OCI-LY3 (cell line): ENCODE results near the gene CCDC34.

ENCODE experiments used
- H2AFZ ChIP-seq: fragments of 200-600, 300-600 bp; shearing (Covaris generic); 2 replicates; pipeline ENCODE4 v1.6.0; 2014; ENCODE audit warnings: antibody characterized with exemption, low read depth, low read length
- H3K27ac ChIP-seq: fragments of 200-600, 300-600 bp; sonication (generic); 2 replicates; pipeline ENCODE4 v1.5.1; 2014; ENCODE audit warnings: mild to moderate bottlenecking, low read length, moderate library complexity, mixed read lengths
- H3K27me3 ChIP-seq: fragments of 200-600, 300-600 bp; sonication (generic); 2 replicates; pipeline ENCODE4 v1.6.1; 2014; ENCODE audit warnings: low read depth, low read length, mixed read lengths
- H3K36me3 ChIP-seq: fragments of 200-600, 300-600 bp; sonication (generic); replicated peaks from 2 replicates; pipeline ENCODE3; 2014; ENCODE audit warnings: low read depth, low read length, mixed read lengths
- H3K4me1 ChIP-seq: fragments of 300-600, 200-600 bp; sonication (generic); 2 replicates; pipeline ENCODE4 v1.6.1; 2014; ENCODE audit warnings: low read length, mixed read lengths
- H3K4me2 ChIP-seq: fragments of 200-600, 300-600 bp; sonication (generic); 2 replicates; pipeline ENCODE4 v1.6.1; 2014; ENCODE audit warnings: low read length, mixed read lengths
- H3K4me3 ChIP-seq: fragments of 300-600, 200-600 bp; sonication (generic); 2 replicates; pipeline ENCODE4 v1.5.1; 2014; ENCODE audit warnings: antibody characterized with exemption, mild to moderate bottlenecking, low read length, moderate library complexity
- H3K79me2 ChIP-seq: fragments of 300-600, 200-600 bp; shearing (Covaris generic); 2 replicates; pipeline ENCODE4 v1.6.1; 2014; ENCODE audit warnings: mild to moderate bottlenecking, low read length, mixed read lengths
- H3K9ac ChIP-seq: fragments of 300-600, 200-600 bp; shearing (Covaris generic); 2 replicates; pipeline ENCODE4 v1.6.0; 2014; ENCODE audit warnings: mild to moderate bottlenecking, low read length, moderate library complexity
- H3K9me3 ChIP-seq: fragments of 200-600, 300-600 bp; shearing (Covaris generic); 2 replicates; pipeline ENCODE4 v1.6.1; 2014; ENCODE audit warnings: low read length, mixed read lengths; ENCODE audit not compliant: insufficient read depth
- H4K20me1 ChIP-seq: fragments of 200-600, 300-600 bp; sonication (generic); 2 replicates; pipeline ENCODE4 v1.6.1; 2016; ENCODE audit warnings: low read length, mixed read lengths; ENCODE audit not compliant: insufficient read depth
- EZH2phosphoT487 ChIP-seq: fragments of 200-600 bp; shearing (Covaris generic); IDR thresholded peaks from 2 replicates; pipeline ENCODE4 v1.6.1; 2018; ENCODE audit warnings: antibody characterized with exemption, mixed run types, low read depth
- TF ChIP-seq, protein P1 (sequence below): fragments of 200-600, 300-600 bp; sonication (generic); IDR thresholded peaks from 2 replicates; pipeline ENCODE4 v1.5.1; 2014; ENCODE audit warnings: antibody characterized with exemption, low read length, low read depth

CCDC34 gene

DNA sequence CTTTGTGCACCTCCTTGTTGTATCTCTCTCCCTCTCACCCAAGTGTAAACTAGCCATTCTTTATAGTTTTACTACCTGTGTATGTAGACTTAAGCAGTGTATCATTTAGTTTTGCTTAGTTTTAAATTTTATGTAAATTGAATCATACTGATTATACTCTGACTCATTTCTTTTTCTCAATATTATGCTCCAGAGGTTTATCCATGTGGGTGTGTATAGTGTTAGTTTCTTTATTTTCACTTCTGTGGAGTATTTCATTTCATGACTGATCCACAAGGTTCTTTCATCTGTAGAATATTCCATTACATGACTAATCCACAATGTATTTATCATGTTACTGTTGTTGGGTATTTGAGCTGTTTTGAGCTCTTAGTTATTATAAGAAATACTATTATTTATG lies 62.0 kb downstream of the CCDC34 start:
- H3K79me2 ChIP-seq, result no peaks in the 10 kb centered on the region
- no peak overlapping the region for H3K4me2 ChIP-seq
- H4K20me1 ChIP-seq, result no peaks in the 10 kb centered on the region
- H3K27ac ChIP-seq, result no peak overlapping the region
- TF ChIP-seq EZH2phosphoT487, result no peak
- TF ChIP-seq, protein P1, sequence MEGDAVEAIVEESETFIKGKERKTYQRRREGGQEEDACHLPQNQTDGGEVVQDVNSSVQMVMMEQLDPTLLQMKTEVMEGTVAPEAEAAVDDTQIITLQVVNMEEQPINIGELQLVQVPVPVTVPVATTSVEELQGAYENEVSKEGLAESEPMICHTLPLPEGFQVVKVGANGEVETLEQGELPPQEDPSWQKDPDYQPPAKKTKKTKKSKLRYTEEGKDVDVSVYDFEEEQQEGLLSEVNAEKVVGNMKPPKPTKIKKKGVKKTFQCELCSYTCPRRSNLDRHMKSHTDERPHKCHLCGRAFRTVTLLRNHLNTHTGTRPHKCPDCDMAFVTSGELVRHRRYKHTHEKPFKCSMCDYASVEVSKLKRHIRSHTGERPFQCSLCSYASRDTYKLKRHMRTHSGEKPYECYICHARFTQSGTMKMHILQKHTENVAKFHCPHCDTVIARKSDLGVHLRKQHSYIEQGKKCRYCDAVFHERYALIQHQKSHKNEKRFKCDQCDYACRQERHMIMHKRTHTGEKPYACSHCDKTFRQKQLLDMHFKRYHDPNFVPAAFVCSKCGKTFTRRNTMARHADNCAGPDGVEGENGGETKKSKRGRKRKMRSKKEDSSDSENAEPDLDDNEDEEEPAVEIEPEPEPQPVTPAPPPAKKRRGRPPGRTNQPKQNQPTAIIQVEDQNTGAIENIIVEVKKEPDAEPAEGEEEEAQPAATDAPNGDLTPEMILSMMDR, result no peak
- no peak overlapping the region for H3K9ac ChIP-seq
- H3K36me3 ChIP-seq, result no peaks in the 10 kb centered on the region
- H3K9me3 ChIP-seq, result no peaks in the 10 kb centered on the region; the same call in 1 of the 2 replicates
- H3K4me3 ChIP-seq, result no peak overlapping the region
- peaks cover 13% of the 10 kb centered on the region for H3K4me1 ChIP-seq
- no peaks in the 10 kb centered on the region for H3K27me3 ChIP-seq
- no peak overlapping the region for H2AFZ ChIP-seq

DNA sequence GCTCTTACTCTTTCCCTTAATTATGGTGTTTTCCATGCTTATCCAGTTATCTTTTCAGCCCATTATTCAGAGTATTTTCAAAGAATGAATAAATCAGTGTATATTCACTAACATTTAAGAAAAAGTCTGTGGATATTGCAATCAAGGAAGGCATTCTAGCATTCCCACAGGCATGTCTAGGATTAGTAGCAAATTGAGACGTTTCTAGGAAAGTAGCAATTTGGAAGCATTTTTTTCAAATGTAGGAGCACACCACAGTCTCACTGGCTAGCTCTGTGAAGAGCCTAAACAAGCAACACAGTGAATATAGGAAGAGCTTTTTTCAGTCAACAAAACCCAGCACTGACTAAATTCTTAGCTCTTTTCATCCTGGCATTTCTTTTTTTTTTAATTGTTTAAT lies 65.4 kb downstream of the CCDC34 start:
- no peaks in the 10 kb centered on the region for H3K79me2 ChIP-seq
- H3K9me3 ChIP-seq, result peaks cover 3% of the 10 kb centered on the region; the same call in 1 of the 2 replicates
- no peak overlapping the region for H3K4me2 ChIP-seq
- H4K20me1 ChIP-seq, result no peaks in the 10 kb centered on the region
- H3K4me1 ChIP-seq, result peaks cover 14% of the 10 kb centered on the region
- no peaks in the 10 kb centered on the region for H3K36me3 ChIP-seq
- H3K27me3 ChIP-seq, result no peaks in the 10 kb centered on the region
- H3K4me3 ChIP-seq, result no peak overlapping the region
- no peak for TF ChIP-seq EZH2phosphoT487
- TF ChIP-seq, protein P1, result no peak
- H3K9ac ChIP-seq, result no peak overlapping the region
- H2AFZ ChIP-seq, result no peak overlapping the region
- no peak overlapping the region for H3K27ac ChIP-seq

DNA sequence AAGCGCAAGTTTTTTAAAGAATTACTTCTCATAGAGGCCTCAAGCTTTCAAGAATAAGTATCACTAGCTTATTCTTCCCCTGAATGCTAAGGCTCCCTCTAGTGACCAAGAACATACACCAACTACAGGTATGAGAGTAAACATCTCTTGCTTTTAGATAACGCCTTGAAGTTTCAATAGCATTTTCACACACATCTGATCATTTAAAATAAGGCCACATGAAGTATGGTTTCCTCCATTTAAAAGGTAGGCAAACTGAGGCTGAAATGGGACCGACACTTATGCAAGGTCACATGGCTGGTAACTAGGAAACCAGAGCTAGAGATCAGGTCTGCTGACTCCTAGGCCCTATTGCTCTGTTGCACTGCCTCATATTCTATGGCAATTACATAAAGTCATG lies 66.5 kb downstream of the CCDC34 start:
- peaks cover 13% of the 10 kb centered on the region for H3K4me1 ChIP-seq
- no peak overlapping the region for H3K27ac ChIP-seq
- peaks cover 14% of the 10 kb centered on the region for H3K9me3 ChIP-seq
- H3K36me3 ChIP-seq, result peaks cover 7% of the 10 kb centered on the region
- TF ChIP-seq, protein P1, result peak; percentile 94
- TF ChIP-seq EZH2phosphoT487, result no peak
- H4K20me1 ChIP-seq, result no peaks in the 10 kb centered on the region
- H3K4me2 ChIP-seq, result peak overlapping the region; percentile 24; the same call in 1 of the 2 replicates
- peak overlapping the region; percentile 4; the same call in 1 of the 2 replicates for H2AFZ ChIP-seq
- H3K27me3 ChIP-seq, result no peaks in the 10 kb centered on the region
- H3K4me3 ChIP-seq, result no peak overlapping the region
- no peaks in the 10 kb centered on the region for H3K79me2 ChIP-seq
- no peak overlapping the region for H3K9ac ChIP-seq

DNA sequence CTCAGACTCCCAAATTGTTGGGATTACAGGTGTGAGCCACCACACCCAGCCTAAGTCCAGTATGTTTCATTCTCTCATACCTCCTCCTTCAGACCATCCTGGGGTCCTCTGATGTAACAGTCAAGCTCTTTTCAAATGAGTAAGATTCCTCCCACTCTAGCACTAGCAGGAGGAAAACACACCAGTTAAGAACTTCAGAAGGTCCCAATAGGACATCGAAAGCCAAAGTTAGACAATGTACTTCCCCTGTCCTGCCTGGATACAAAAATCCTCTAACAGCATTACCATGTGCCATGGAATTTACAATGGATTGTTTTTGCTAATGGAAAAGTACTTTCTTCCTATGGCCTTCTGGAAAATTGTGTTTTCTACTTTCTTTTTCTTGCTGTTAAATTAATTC lies 67.1 kb downstream of the CCDC34 start:
- TF ChIP-seq EZH2phosphoT487, result no peak
- TF ChIP-seq, protein P1, result no peak
- Histone ChIP-seq H3K79me2 (no peaks in the 10 kb centered on the region), H3K4me2 (no peak overlapping the region), H3K27ac (no peak overlapping the region), H3K27me3 (no peaks in the 10 kb centered on the region), H3K4me3 (no peak overlapping the region), H4K20me1 (no peaks in the 10 kb centered on the region), H3K9ac (no peak overlapping the region), H3K36me3 (peaks cover 13% of the 10 kb centered on the region), H3K9me3 (peaks cover 20% of the 10 kb centered on the region), H2AFZ (no peak overlapping the region), H3K4me1 (peaks cover 8% of the 10 kb centered on the region)
